ENCODE data around the gene PRKACA. TPM values are rescaled to one million over a fixed set of nuclear protein-coding genes. Genes with fewer than 3 reads are reported as not detected.

PRKACA gene
- total and polyA plus RNA-seq, 9 donors, result 33.3 to 280 (median 201) TPM

- H3K27ac ChIP-seq, result no peak overlapping the region
- DNase-seq, result no peak
- no peaks in the 10 kb centered on the region for H3K9me3 ChIP-seq
- intact Hi-C loops (cut with DNase I), result loop anchor here (5.0 to 10.0 kb wide), 4 partner anchors 67 to 796 kb away; partner anchors contain the start of gene ASF1B (in 2 of the 4)
- peaks cover 7% of the 10 kb centered on the region for H3K4me1 ChIP-seq (ENCODE audit: insufficient read depth)
- TF ChIP-seq CTCF (IDR thresholded peaks at IDR 0.05), result no peak
- no peak for TF ChIP-seq POLR2A (IDR thresholded peaks at IDR 0.05)
- TF ChIP-seq EP300 (IDR thresholded peaks at IDR 0.05), result no peak
- H3K4me3 ChIP-seq, result no peak overlapping the region
- WGBS, 3 donors, result 93 to 96% (median 94%) methylated on average over 43 of the region's 43 CpGs
- H3K27me3 ChIP-seq, result no peaks in the 10 kb centered on the region
- H3K36me3 ChIP-seq, result no peaks in the 10 kb centered on the region
Observed at GRCh38 chr19:14070268-14071050, 47.1 kb downstream of the PRKACA start.

- no peaks in the 10 kb centered on the region for H3K27me3 ChIP-seq
- H3K9me3 ChIP-seq, result no peaks in the 10 kb centered on the region
- no peaks in the 10 kb centered on the region for H3K36me3 ChIP-seq
- intact Hi-C loops (cut with DNase I), result loop anchor here in 1 of 4 donors (10.0 kb wide), 1 partner anchor 471 kb away; no protein-coding TSS in a partner anchor
- H3K27ac ChIP-seq, result no peak overlapping the region
- WGBS, 3 donors, result 53 to 68% (median 57%) methylated on average over 2 of the region's 2 CpGs
- DNase-seq, result no peak
- H3K4me1 ChIP-seq (ENCODE audit: insufficient read depth), result no peaks in the 10 kb centered on the region
- H3K4me3 ChIP-seq, result no peak overlapping the region
- TF ChIP-seq CTCF (IDR thresholded peaks at IDR 0.05) (no peak), EP300 (IDR thresholded peaks at IDR 0.05) (no peak), POLR2A (IDR thresholded peaks at IDR 0.05) (no peak)
Observed at GRCh38 chr19:14066134-14066533, 51.4 kb downstream of the PRKACA start.

GRCh38 chr19:14063105-14063504, 54.5 kb downstream of the PRKACA start:
- intact Hi-C loops (cut with DNase I), result loop anchor here in 1 of 4 donors (10.0 kb wide), 1 partner anchor 468 kb away; no protein-coding TSS in a partner anchor
- no peaks in the 10 kb centered on the region for H3K27me3 ChIP-seq
- 61 to 71% (median 62%) methylated on average over 7 of the region's 7 CpGs for WGBS, 3 donors

GRCh38 chr19:14062558-14062855, 55.1 kb downstream of the PRKACA start:
- 88 to 92% (median 89%) methylated on average over 5 of the region's 5 CpGs for WGBS, 3 donors
- no peak overlapping the region for H3K27ac ChIP-seq
- intact Hi-C loops (cut with DNase I), result loop anchor here in 1 of 4 donors (10.0 kb wide), 1 partner anchor 468 kb away; no protein-coding TSS in a partner anchor
- no peaks in the 10 kb centered on the region for H3K36me3 ChIP-seq
- no peak overlapping the region for H3K4me3 ChIP-seq
- DNase-seq, result no peak
- H3K27me3 ChIP-seq, result no peaks in the 10 kb centered on the region
- peaks cover 4% of the 10 kb centered on the region for H3K4me1 ChIP-seq (ENCODE audit: insufficient read depth)
- H3K9me3 ChIP-seq, result no peaks in the 10 kb centered on the region
- TF ChIP-seq CTCF (IDR thresholded peaks at IDR 0.05) (no peak), EP300 (IDR thresholded peaks at IDR 0.05) (no peak), POLR2A (IDR thresholded peaks at IDR 0.05) (no peak)

More at GRCh38 chr19:14063105-14063504, 54.5 kb downstream of the PRKACA start:
- Histone ChIP-seq H3K36me3 (no peaks in the 10 kb centered on the region), H3K4me3 (no peak overlapping the region), H3K27ac (no peak overlapping the region), H3K9me3 (no peaks in the 10 kb centered on the region), H3K4me1 (ENCODE audit: insufficient read depth) (no peaks in the 10 kb centered on the region)
- TF ChIP-seq EP300 (IDR thresholded peaks at IDR 0.05), result no peak
- TF ChIP-seq CTCF (IDR thresholded peaks at IDR 0.05), result no peak
- no peak for TF ChIP-seq POLR2A (IDR thresholded peaks at IDR 0.05)
- DNase-seq, result no peak
